Left lung (tissue), 10 donors: ENCODE data around the gene TFAP2B. TPM values are rescaled to one million over a fixed set of nuclear protein-coding genes. Genes with fewer than 3 reads are reported as not detected.

Experiments used
- ATAC-seq: fragments of 200-7000 bp; cut with Tn5 transposase; one replicate; pipeline ENCODE4 v1.9.1; 2020; ENCODE audit warnings: moderate library complexity
- DNase-seq, 4 donors: peaks; one replicate each; pipeline ENCODE4 v3.0.0-alpha.2; 2013 to 2020
- H3K27ac ChIP-seq, 2 donors: fragments of 200-600 bp; sonication (generic) in 1 of 2; one replicate each; pipeline versions ENCODE4 v1.5.0 to v1.8.0; 2020 to 2021
- H3K27me3 ChIP-seq, 2 donors: fragments of 200-600 bp; sonication (generic) in 1 of 2; one replicate each; pipeline versions ENCODE4 v1.5.0 to v1.8.0; 2020 to 2021
- H3K36me3 ChIP-seq, 2 donors: fragments of 200-600 bp; sonication (generic) in 1 of 2; one replicate each; pipeline versions ENCODE4 v1.5.0 to v1.8.0; 2020 to 2021
- H3K4me1 ChIP-seq, 2 donors: fragments of 200-600 bp; one replicate each; pipeline ENCODE4 v1.8.0; 2021
- H3K4me3 ChIP-seq, 2 donors: fragments of 200-600 bp; sonication (generic) in 1 of 2; one replicate each; pipeline versions ENCODE4 v1.5.0 to v1.8.0; 2020 to 2021; ENCODE audit warnings: mild to moderate bottlenecking in 1 of 2
- H3K9me3 ChIP-seq, 2 donors: fragments of 200-600 bp; sonication (generic) in 1 of 2; one replicate each; pipeline versions ENCODE4 v1.5.0 to v1.8.0; 2020 to 2021
- CTCF ChIP-seq, 2 donors: fragments of 200-600 bp; sonication (generic) in 1 of 2; IDR thresholded peaks; one replicate each; pipeline versions ENCODE4 v1.5.0 to v1.8.0; 2021; ENCODE audit warnings: antibody characterized with exemption in 2 of 2
- intact Hi-C, 2 donors: fragments of 100-400 bp; cut with DNase I; formaldehyde crosslinking; loops; one replicate each; pipeline versions ENCODE4 v1.11.2 to v1.14.2; 2022
- polyA plus RNA-seq, 6 donors: library from polyadenylated mRNA; unstranded; fragments of 120-200 nt; gene quantifications; one replicate each; pipeline ENCODE4 v1.2.1, GENCODE V29; 2013; ENCODE audit not compliant: insufficient read length in 6 of 6
- total RNA-seq, 2 donors: library from RNA; stranded (reverse); fragmentation: NEBNext Ultra II Directional; extraction: Animal tissue kit (Norgen Biotek cat#: 25700); gene quantifications; one replicate each; pipeline ENCODE4 v1.2.1, GENCODE V29; 2021
- donor health status: DM: no; HTN: yes; CAD: no.
- donor health status: DM: no; HTN: no; CAD: no.

TFAP2B gene
- total and polyA plus RNA-seq, 8 donors: 0.04 to 0.82 (median 0.08) TPM; not detected in 4

- Histone ChIP-seq H3K27me3 (peaks cover 98 to 100% of the 10 kb centered on the region in 2 donors), H3K4me1 (peaks cover 0 to 19% of the 10 kb centered on the region in 2 donors), H3K27ac (no peak overlapping the region), H3K36me3 (no peaks in the 10 kb centered on the region), H3K9me3 (no peaks in the 10 kb centered on the region), H3K4me3 (no peak overlapping the region)
- TF ChIP-seq CTCF (IDR thresholded peaks at IDR 0.05): no peak
- intact Hi-C loops: no loop called here
- no peak for ATAC-seq
- DNase-seq: peak in 1 of 4 donors; percentile 76
Observed at GRCh38 chr6:50823094-50823920, 4.6 kb downstream of the TFAP2B start.

- intact Hi-C loops: no loop called here
Observed at GRCh38 chr6:50824552-50824951, 5.9 kb downstream of the TFAP2B start.

GRCh38 chr6:50825375-50826036 is 6.8 kb downstream of the TFAP2B start:
- no peaks in the 10 kb centered on the region for H3K36me3 ChIP-seq
- intact Hi-C loops: no loop called here
- H3K27me3 ChIP-seq: peaks cover 99 to 100% of the 10 kb centered on the region in 2 donors
- no peak for TF ChIP-seq CTCF (IDR thresholded peaks at IDR 0.05)
- H3K27ac ChIP-seq: no peak overlapping the region
- no peaks in the 10 kb centered on the region for H3K9me3 ChIP-seq
- no peak for DNase-seq
- ATAC-seq: no peak
- peaks cover 0 to 6% of the 10 kb centered on the region in 2 donors for H3K4me1 ChIP-seq
- H3K4me3 ChIP-seq: no peak overlapping the region

More at GRCh38 chr6:50824552-50824951, 5.9 kb downstream of the TFAP2B start:
- H3K4me3 ChIP-seq: no peak overlapping the region
- peaks cover 0 to 15% of the 10 kb centered on the region in 2 donors for H3K4me1 ChIP-seq
- H3K9me3 ChIP-seq: no peaks in the 10 kb centered on the region
- no peak for TF ChIP-seq CTCF (IDR thresholded peaks at IDR 0.05)
- no peaks in the 10 kb centered on the region for H3K36me3 ChIP-seq
- no peak for DNase-seq
- no peak overlapping the region for H3K27ac ChIP-seq
- no peak for ATAC-seq
- peaks cover 99 to 100% of the 10 kb centered on the region in 2 donors for H3K27me3 ChIP-seq

GRCh38 chr6:50826037-50826761 is 7.5 kb downstream of the TFAP2B start:
- H3K27ac ChIP-seq: no peak overlapping the region
- DNase-seq (no peak), ATAC-seq (no peak)
- no peaks in the 10 kb centered on the region for H3K36me3 ChIP-seq
- TF ChIP-seq CTCF (IDR thresholded peaks at IDR 0.05): no peak
- intact Hi-C loops: no loop called here
- peaks cover 99 to 100% of the 10 kb centered on the region in 2 donors for H3K27me3 ChIP-seq
- no peaks in the 10 kb centered on the region for H3K9me3 ChIP-seq
- H3K4me3 ChIP-seq: no peak overlapping the region
- no peaks in the 10 kb centered on the region for H3K4me1 ChIP-seq

- ATAC-seq: no peak
Observed at GRCh38 chr6:50826803-50827202, 8.1 kb downstream of the TFAP2B start.

More at GRCh38 chr6:50826803-50827202, 8.1 kb downstream of the TFAP2B start:
- Histone ChIP-seq H3K4me3 (no peak overlapping the region), H3K4me1 (no peaks in the 10 kb centered on the region), H3K9me3 (no peaks in the 10 kb centered on the region), H3K27ac (no peak overlapping the region), H3K27me3 (peaks cover 97 to 100% of the 10 kb centered on the region in 2 donors), H3K36me3 (no peaks in the 10 kb centered on the region)
- intact Hi-C loops: no loop called here
- TF ChIP-seq CTCF (IDR thresholded peaks at IDR 0.05): no peak
- no peak for DNase-seq
